ENCODE results near the gene SCFD1.
"Not testable (repeated sequence)": the region's sequence is repeated elsewhere in the genome, so short reads cannot be mapped to it uniquely, and the experiment has no call there.

Gene SCFD1, protein sequence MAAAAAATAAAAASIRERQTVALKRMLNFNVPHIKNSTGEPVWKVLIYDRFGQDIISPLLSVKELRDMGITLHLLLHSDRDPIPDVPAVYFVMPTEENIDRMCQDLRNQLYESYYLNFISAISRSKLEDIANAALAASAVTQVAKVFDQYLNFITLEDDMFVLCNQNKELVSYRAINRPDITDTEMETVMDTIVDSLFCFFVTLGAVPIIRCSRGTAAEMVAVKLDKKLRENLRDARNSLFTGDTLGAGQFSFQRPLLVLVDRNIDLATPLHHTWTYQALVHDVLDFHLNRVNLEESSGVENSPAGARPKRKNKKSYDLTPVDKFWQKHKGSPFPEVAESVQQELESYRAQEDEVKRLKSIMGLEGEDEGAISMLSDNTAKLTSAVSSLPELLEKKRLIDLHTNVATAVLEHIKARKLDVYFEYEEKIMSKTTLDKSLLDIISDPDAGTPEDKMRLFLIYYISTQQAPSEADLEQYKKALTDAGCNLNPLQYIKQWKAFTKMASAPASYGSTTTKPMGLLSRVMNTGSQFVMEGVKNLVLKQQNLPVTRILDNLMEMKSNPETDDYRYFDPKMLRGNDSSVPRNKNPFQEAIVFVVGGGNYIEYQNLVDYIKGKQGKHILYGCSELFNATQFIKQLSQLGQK

GRCh38 chr14:30621940-30622830 lies at the start of gene SCFD1:
SCFD1 (plus strand) TSS chr14:30622319; CDS start chr14:30622339, 20 bp downstream.
- Mint-ChIP-seq H3K4me3 (peak within 1 kb of the TSS; percentile 98), H3K27ac (peak within 1 kb of the TSS; percentile 98), H3K4me1 (ENCODE audit: low read depth) (peaks cover 28% of the 10 kb centered on the region), H3K27me3 (ENCODE audit: low read depth) (no peaks in the 10 kb centered on the region), H3K36me3 (ENCODE audit: low read depth) (peaks cover 18% of the 10 kb centered on the region), H3K9me3 (no peaks in the 10 kb centered on the region)
- peak; percentile 94 for DNase-seq (ENCODE audit: low spot score)

GRCh38 chr14:30572771-30573170 lies 49.3 kb upstream of the SCFD1 start:
- no peak for DNase-seq (ENCODE audit: low spot score)
- H3K9me3 Mint-ChIP-seq: no peaks in the 10 kb centered on the region
- peaks cover 23% of the 10 kb centered on the region for H3K36me3 Mint-ChIP-seq (ENCODE audit: low read depth)
- no peak overlapping the region for H3K4me3 Mint-ChIP-seq
- peaks cover 45% of the 10 kb centered on the region for H3K4me1 Mint-ChIP-seq (ENCODE audit: low read depth)
- no peak overlapping the region for H3K27ac Mint-ChIP-seq
- no peaks in the 10 kb centered on the region for H3K27me3 Mint-ChIP-seq (ENCODE audit: low read depth)

- Mint-ChIP-seq H3K4me3 (no peak overlapping the region), H3K27ac (no peak overlapping the region), H3K36me3 (ENCODE audit: low read depth) (peaks cover 24% of the 10 kb centered on the region), H3K9me3 (no peaks in the 10 kb centered on the region), H3K4me1 (ENCODE audit: low read depth) (peaks cover 40% of the 10 kb centered on the region), H3K27me3 (ENCODE audit: low read depth) (no peaks in the 10 kb centered on the region)
- no peak for DNase-seq (ENCODE audit: low spot score)
Measured at GRCh38 chr14:30573226-30573814, 48.8 kb upstream of the SCFD1 start.

GRCh38 chr14:30573966-30574365 lies 48.2 kb upstream of the SCFD1 start:
- peaks cover 27% of the 10 kb centered on the region for H3K36me3 Mint-ChIP-seq (ENCODE audit: low read depth)
- peaks cover 41% of the 10 kb centered on the region for H3K4me1 Mint-ChIP-seq (ENCODE audit: low read depth)
- DNase-seq (ENCODE audit: low spot score): no peak
- H3K9me3 Mint-ChIP-seq: no peaks in the 10 kb centered on the region
- H3K27ac Mint-ChIP-seq: no peak overlapping the region
- H3K27me3 Mint-ChIP-seq (ENCODE audit: low read depth): no peaks in the 10 kb centered on the region
- no peak overlapping the region for H3K4me3 Mint-ChIP-seq

- not testable (repeated sequence) for H3K27ac Mint-ChIP-seq; H3K9me3 Mint-ChIP-seq; H3K27me3 Mint-ChIP-seq (ENCODE audit: low read depth); DNase-seq (ENCODE audit: low spot score); H3K4me3 Mint-ChIP-seq
- peaks cover 36% of the 10 kb centered on the region for H3K4me1 Mint-ChIP-seq (ENCODE audit: low read depth)
- H3K36me3 Mint-ChIP-seq (ENCODE audit: low read depth): peaks cover 27% of the 10 kb centered on the region
Measured at GRCh38 chr14:30574777-30575176, 47.3 kb upstream of the SCFD1 start.

- not testable (repeated sequence) for H3K4me3 Mint-ChIP-seq; H3K27me3 Mint-ChIP-seq (ENCODE audit: low read depth); H3K27ac Mint-ChIP-seq; DNase-seq (ENCODE audit: low spot score); H3K9me3 Mint-ChIP-seq
- Mint-ChIP-seq H3K36me3 (ENCODE audit: low read depth) (peaks cover 27% of the 10 kb centered on the region), H3K4me1 (ENCODE audit: low read depth) (peaks cover 21% of the 10 kb centered on the region)
Measured at GRCh38 chr14:30576333-30576732, 45.8 kb upstream of the SCFD1 start.

DNA sequence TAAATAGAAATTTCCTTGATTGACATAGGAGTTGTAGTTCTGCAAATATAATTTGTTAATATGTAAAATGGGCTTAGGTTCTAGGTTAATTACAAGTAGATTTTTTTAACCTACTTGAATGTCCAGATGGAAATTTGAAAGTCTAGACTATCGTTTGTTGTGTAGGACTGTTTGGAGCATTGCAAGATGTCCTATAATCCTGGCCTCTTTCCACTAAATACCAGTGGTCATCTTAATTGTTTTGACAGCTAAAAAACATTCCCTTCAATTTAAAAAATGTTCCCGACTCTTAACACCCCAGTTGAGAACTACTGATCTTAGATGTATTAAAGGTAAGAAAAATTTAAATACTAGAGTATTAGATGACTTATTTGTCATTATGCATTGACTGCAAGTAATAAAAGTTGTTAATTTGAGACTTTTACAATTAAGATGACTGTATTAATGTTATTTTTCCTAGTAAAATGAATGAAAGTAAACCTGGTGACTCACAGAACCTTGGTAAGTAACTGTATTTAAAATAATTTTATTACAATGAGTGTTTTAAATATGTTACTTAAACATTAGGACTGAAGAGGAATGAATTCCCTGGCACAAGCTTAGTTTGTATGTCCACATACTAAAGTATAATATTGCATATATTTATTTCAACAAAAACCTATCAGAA lies 41.4 kb upstream of the SCFD1 start:
- Mint-ChIP-seq H3K4me3 (no peak overlapping the region), H3K4me1 (ENCODE audit: low read depth) (peaks cover 17% of the 10 kb centered on the region), H3K27me3 (ENCODE audit: low read depth) (no peaks in the 10 kb centered on the region), H3K9me3 (peaks cover 29% of the 10 kb centered on the region), H3K27ac (no peak overlapping the region), H3K36me3 (ENCODE audit: low read depth) (peaks cover 49% of the 10 kb centered on the region)
- no peak for DNase-seq (ENCODE audit: low spot score)

GRCh38 chr14:30581283-30581625 lies 40.9 kb upstream of the SCFD1 start:
- peaks cover 54% of the 10 kb centered on the region for H3K36me3 Mint-ChIP-seq (ENCODE audit: low read depth)
- no peak overlapping the region for H3K27ac Mint-ChIP-seq
- H3K27me3 Mint-ChIP-seq (ENCODE audit: low read depth): no peaks in the 10 kb centered on the region
- H3K4me3 Mint-ChIP-seq: no peak overlapping the region
- H3K9me3 Mint-ChIP-seq: peaks cover 32% of the 10 kb centered on the region
- peaks cover 22% of the 10 kb centered on the region for H3K4me1 Mint-ChIP-seq (ENCODE audit: low read depth)
- DNase-seq (ENCODE audit: low spot score): no peak

DNA sequence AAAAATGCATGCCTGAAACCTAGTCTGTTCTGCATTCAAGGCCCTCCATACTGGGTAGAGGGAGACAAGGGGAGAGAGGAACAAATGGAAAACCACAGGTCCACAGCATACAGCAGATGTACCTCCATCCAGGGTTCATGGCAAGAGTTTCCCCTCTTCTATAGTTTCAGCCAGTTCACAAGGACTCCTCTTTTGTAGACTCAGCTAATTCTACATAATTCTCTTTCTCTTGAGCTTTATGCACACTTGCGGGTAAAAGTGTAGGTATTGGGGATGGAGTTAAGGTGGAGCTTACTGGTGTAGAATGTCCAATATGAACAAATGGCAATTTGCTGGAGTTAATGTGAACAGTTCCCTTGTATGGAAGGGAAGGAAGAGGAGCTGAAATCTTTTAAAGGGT lies 39.7 kb upstream of the SCFD1 start:
- no peak overlapping the region for H3K4me3 Mint-ChIP-seq
- H3K4me1 Mint-ChIP-seq (ENCODE audit: low read depth): peaks cover 19% of the 10 kb centered on the region
- no peak overlapping the region for H3K27ac Mint-ChIP-seq
- H3K36me3 Mint-ChIP-seq (ENCODE audit: low read depth): peaks cover 58% of the 10 kb centered on the region
- no peaks in the 10 kb centered on the region for H3K27me3 Mint-ChIP-seq (ENCODE audit: low read depth)
- H3K9me3 Mint-ChIP-seq: peaks cover 32% of the 10 kb centered on the region
- DNase-seq (ENCODE audit: low spot score): no peak

- DNase-seq (ENCODE audit: low spot score): no peak
- peaks cover 32% of the 10 kb centered on the region for H3K9me3 Mint-ChIP-seq
- peaks cover 57% of the 10 kb centered on the region for H3K36me3 Mint-ChIP-seq (ENCODE audit: low read depth)
- no peak overlapping the region for H3K27ac Mint-ChIP-seq
- no peaks in the 10 kb centered on the region for H3K27me3 Mint-ChIP-seq (ENCODE audit: low read depth)
- H3K4me3 Mint-ChIP-seq: no peak overlapping the region
- H3K4me1 Mint-ChIP-seq (ENCODE audit: low read depth): peaks cover 19% of the 10 kb centered on the region
Measured at GRCh38 chr14:30584058-30584630, 38.0 kb upstream of the SCFD1 start.

DNA sequence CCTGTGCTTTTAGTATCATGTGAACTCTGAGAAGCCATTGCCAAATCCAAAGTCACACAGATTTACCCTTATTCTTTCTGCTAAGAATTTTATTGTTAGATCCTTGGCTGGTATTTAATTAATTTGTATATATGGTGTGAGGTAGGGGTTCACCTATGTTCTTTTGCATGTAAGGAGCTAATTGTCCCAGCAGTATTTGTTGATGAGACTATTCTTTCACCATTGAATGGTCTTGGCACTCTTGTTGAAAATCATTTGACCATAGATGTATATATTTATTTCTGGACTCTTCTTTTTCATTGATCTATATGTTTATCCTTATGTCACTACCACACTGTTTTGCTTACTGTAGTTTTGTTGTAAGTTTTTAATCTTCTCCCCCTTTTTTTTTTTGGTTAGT lies 36.9 kb upstream of the SCFD1 start:
- no peak overlapping the region for H3K4me3 Mint-ChIP-seq
- no peaks in the 10 kb centered on the region for H3K27me3 Mint-ChIP-seq (ENCODE audit: low read depth)
- H3K36me3 Mint-ChIP-seq (ENCODE audit: low read depth): peaks cover 65% of the 10 kb centered on the region
- no peak overlapping the region for H3K27ac Mint-ChIP-seq
- no peak for DNase-seq (ENCODE audit: low spot score)
- H3K4me1 Mint-ChIP-seq (ENCODE audit: low read depth): peaks cover 23% of the 10 kb centered on the region
- H3K9me3 Mint-ChIP-seq: peaks cover 32% of the 10 kb centered on the region

DNA sequence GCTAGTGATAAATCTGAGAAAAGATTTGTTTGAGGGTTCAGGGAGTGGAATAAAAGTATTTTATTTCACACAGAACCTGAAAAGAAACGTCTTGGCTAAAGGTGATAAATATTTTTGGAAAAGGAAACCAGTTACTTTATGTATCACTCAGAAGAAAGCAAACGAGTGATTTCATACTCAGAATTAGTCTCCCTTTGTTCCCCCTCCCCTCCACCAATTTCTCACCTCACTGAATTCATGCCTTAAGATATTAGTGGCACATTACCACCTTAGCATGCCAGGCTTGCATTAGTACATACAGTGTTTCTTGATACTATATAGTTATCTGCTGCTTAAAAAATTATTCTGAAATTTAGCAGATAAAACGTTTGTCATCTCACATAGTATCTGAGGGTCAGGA lies 35.0 kb upstream of the SCFD1 start:
- no peaks in the 10 kb centered on the region for H3K27me3 Mint-ChIP-seq (ENCODE audit: low read depth)
- no peak overlapping the region for H3K4me3 Mint-ChIP-seq
- H3K27ac Mint-ChIP-seq: no peak overlapping the region
- H3K9me3 Mint-ChIP-seq: peaks cover 32% of the 10 kb centered on the region
- peaks cover 76% of the 10 kb centered on the region for H3K36me3 Mint-ChIP-seq (ENCODE audit: low read depth)
- no peak for DNase-seq (ENCODE audit: low spot score)
- H3K4me1 Mint-ChIP-seq (ENCODE audit: low read depth): peaks cover 25% of the 10 kb centered on the region

- no peak overlapping the region for H3K4me3 Mint-ChIP-seq
- no peaks in the 10 kb centered on the region for H3K27me3 Mint-ChIP-seq (ENCODE audit: low read depth)
- no peak overlapping the region for H3K27ac Mint-ChIP-seq
- H3K9me3 Mint-ChIP-seq: peaks cover 18% of the 10 kb centered on the region
- H3K36me3 Mint-ChIP-seq (ENCODE audit: low read depth): peaks cover 61% of the 10 kb centered on the region
- H3K4me1 Mint-ChIP-seq (ENCODE audit: low read depth): peaks cover 22% of the 10 kb centered on the region
- no peak for DNase-seq (ENCODE audit: low spot score)
Measured at GRCh38 chr14:30588873-30589272, 33.2 kb upstream of the SCFD1 start.
